ENCODE results near the gene KIAA0825. TPM values are rescaled to one million over a fixed set of nuclear protein-coding genes. Genes with fewer than 3 reads are reported as not detected.

KIAA0825 gene
- total RNA-seq, 5 donors from 2014 or later (not counting 1 experiment from before 2014, with no cell fraction given) = 1.4 to 4.0 (median 1.6) TPM

- no peaks in the 10 kb centered on the region for H3K4me1 Mint-ChIP-seq
- CTCF ChIA-PET = no interaction called here
- H3K9me3 Mint-ChIP-seq = peaks cover 0 to 3% (median 0%) of the 10 kb centered on the region in 3 donors
- H3K9me3 ChIP-seq = no peaks in the 10 kb centered on the region
- DNase-seq (no peak), ATAC-seq (replicated peaks in 1 of 4) (no peak)
- H3K4me3 ChIP-seq (ENCODE audit: control insufficient read depth in 1 of 2, extremely low read depth in 1 of 2, low read length in 1 of 2) = no peak overlapping the region
- no peak overlapping the region for H3K27ac Mint-ChIP-seq
- no peaks in the 10 kb centered on the region for H3K36me3 ChIP-seq (ENCODE audit: control insufficient read depth in 2 of 2, extremely low read depth in 1 of 2, insufficient read depth in 1 of 2, low read length in 1 of 2)
- no peaks in the 10 kb centered on the region for H3K4me1 ChIP-seq (ENCODE audit: control insufficient read depth in 1 of 2, extremely low read depth in 1 of 2, insufficient read depth in 2 of 2, low read length in 2 of 2)
- H3K27me3 Mint-ChIP-seq = peaks cover 3% of the 10 kb centered on the region in 2 donors
- POLR2A ChIA-PET = no interaction called here
- H3K36me3 Mint-ChIP-seq = peaks cover 2% of the 10 kb centered on the region
- no peak overlapping the region for H3K27ac ChIP-seq (ENCODE audit: low read length)
- no peaks in the 10 kb centered on the region for H3K27me3 ChIP-seq (replicated peaks in 1 of 2; ENCODE audit: control insufficient read depth in 2 of 2, extremely low read depth in 1 of 2, insufficient read depth in 2 of 2, low read length in 1 of 2)
- H3K4me3 Mint-ChIP-seq = no peak overlapping the region
Observed at GRCh38 chr5:94228791-94229190, 389.6 kb downstream of the KIAA0825 start.

DNA sequence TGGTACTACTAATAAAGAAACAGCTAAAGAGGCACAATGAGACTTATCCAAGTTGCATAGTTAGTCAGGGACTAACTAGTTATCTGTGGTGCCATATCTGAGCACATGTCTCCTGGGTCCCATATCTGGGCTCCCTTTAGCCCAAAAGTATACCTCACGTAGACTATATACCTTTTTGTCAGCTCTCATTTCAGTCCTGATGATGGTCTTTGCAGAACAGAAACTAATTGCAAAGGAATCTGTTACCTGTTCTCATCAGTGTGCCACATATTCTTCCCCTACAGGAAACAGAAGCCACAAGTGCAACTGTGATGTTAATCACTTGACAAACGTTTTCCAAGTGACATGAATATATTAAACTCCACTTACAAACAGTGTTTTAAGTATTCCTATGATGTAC, 395.2 kb downstream of the KIAA0825 start:
- Mint-ChIP-seq H3K4me1 (no peaks in the 10 kb centered on the region), H3K27ac (no peak overlapping the region), H3K9me3 (no peaks in the 10 kb centered on the region), H3K36me3 (no peaks in the 10 kb centered on the region), H3K27me3 (peaks cover 0 to 1% of the 10 kb centered on the region in 2 donors), H3K4me3 (no peak overlapping the region)
- H3K27ac ChIP-seq (ENCODE audit: low read length) = no peak overlapping the region
- 44% methylated on average over 1 of the region's 2 CpGs for WGBS (ENCODE audit: insufficient coverage)
- POLR2A ChIA-PET = interaction anchor here in 1 of 2 donors (0.6 kb wide), 1 partner anchor 247 kb away, joined by 4 read pairs; no protein-coding TSS in a partner anchor
- H3K36me3 ChIP-seq (ENCODE audit: control insufficient read depth in 2 of 2, extremely low read depth in 1 of 2, insufficient read depth in 1 of 2, low read length in 1 of 2) = no peaks in the 10 kb centered on the region
- no peaks in the 10 kb centered on the region for H3K27me3 ChIP-seq (replicated peaks in 1 of 2; ENCODE audit: control insufficient read depth in 2 of 2, extremely low read depth in 1 of 2, insufficient read depth in 2 of 2, low read length in 1 of 2)
- H3K4me3 ChIP-seq (ENCODE audit: control insufficient read depth in 1 of 2, extremely low read depth in 1 of 2, low read length in 1 of 2) = no peak overlapping the region
- DNase-seq (no peak), ATAC-seq (replicated peaks in 1 of 4) (no peak)
- no peaks in the 10 kb centered on the region for H3K9me3 ChIP-seq
- no peaks in the 10 kb centered on the region for H3K4me1 ChIP-seq (ENCODE audit: control insufficient read depth in 1 of 2, extremely low read depth in 1 of 2, insufficient read depth in 2 of 2, low read length in 2 of 2)
- CTCF ChIA-PET = no interaction called here

DNA sequence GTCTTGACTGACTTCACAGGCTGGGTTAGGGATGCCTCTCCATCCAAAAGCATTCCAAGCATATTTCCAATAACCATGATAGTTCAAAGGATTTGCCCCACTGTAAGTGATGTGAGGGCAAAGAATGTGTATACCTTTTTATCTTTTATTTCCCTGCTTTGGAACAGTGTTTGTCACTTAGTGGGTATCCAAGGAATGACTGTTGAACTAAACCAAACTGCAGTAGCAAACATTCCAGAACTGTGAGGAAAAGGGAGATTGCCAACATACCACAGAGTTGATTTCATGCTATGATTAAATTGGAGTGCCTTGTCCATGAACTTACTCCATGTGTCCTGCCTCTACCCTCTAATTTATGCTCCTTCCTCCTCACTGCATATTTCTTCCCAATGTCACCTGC, 400.0 kb downstream of the KIAA0825 start:
- Mint-ChIP-seq H3K4me1 (no peaks in the 10 kb centered on the region), H3K9me3 (peaks cover 0 to 3% (median 0%) of the 10 kb centered on the region in 3 donors), H3K27ac (no peak overlapping the region), H3K4me3 (no peak overlapping the region), H3K36me3 (no peaks in the 10 kb centered on the region), H3K27me3 (peaks cover 0 to 2% of the 10 kb centered on the region in 2 donors)
- H3K27ac ChIP-seq (ENCODE audit: low read length) = no peak overlapping the region
- no peaks in the 10 kb centered on the region for H3K9me3 ChIP-seq
- POLR2A ChIA-PET = no interaction called here
- CTCF ChIA-PET = no interaction called here
- H3K36me3 ChIP-seq (ENCODE audit: control insufficient read depth in 2 of 2, extremely low read depth in 1 of 2, insufficient read depth in 1 of 2, low read length in 1 of 2) = no peaks in the 10 kb centered on the region
- ATAC-seq (replicated peaks in 1 of 4) = no peak
- no peaks in the 10 kb centered on the region for H3K27me3 ChIP-seq (replicated peaks in 1 of 2; ENCODE audit: control insufficient read depth in 2 of 2, extremely low read depth in 1 of 2, insufficient read depth in 2 of 2, low read length in 1 of 2)
- no peak for DNase-seq
- no peak overlapping the region for H3K4me3 ChIP-seq (ENCODE audit: control insufficient read depth in 1 of 2, extremely low read depth in 1 of 2, low read length in 1 of 2)
- H3K4me1 ChIP-seq (ENCODE audit: control insufficient read depth in 1 of 2, extremely low read depth in 1 of 2, insufficient read depth in 2 of 2, low read length in 2 of 2) = no peaks in the 10 kb centered on the region

GRCh38 chr5:94217745-94218144, 400.7 kb downstream of the KIAA0825 start:
- no peak overlapping the region for H3K27ac ChIP-seq (ENCODE audit: low read length)
- POLR2A ChIA-PET = no interaction called here

GRCh38 chr5:94217216-94217615, 401.2 kb downstream of the KIAA0825 start:
- Mint-ChIP-seq H3K36me3 (no peaks in the 10 kb centered on the region), H3K27me3 (peaks cover 0 to 2% of the 10 kb centered on the region in 2 donors), H3K4me1 (no peaks in the 10 kb centered on the region), H3K4me3 (no peak overlapping the region), H3K9me3 (peaks cover 0 to 3% (median 0%) of the 10 kb centered on the region in 3 donors), H3K27ac (no peak overlapping the region)
- CTCF ChIA-PET = no interaction called here
- H3K4me1 ChIP-seq (ENCODE audit: control insufficient read depth in 1 of 2, extremely low read depth in 1 of 2, insufficient read depth in 2 of 2, low read length in 2 of 2) = no peaks in the 10 kb centered on the region
- DNase-seq (no peak), ATAC-seq (replicated peaks in 1 of 4) (no peak)
- H3K36me3 ChIP-seq (ENCODE audit: control insufficient read depth in 2 of 2, extremely low read depth in 1 of 2, insufficient read depth in 1 of 2, low read length in 1 of 2) = no peaks in the 10 kb centered on the region
- H3K27me3 ChIP-seq (replicated peaks in 1 of 2; ENCODE audit: control insufficient read depth in 2 of 2, extremely low read depth in 1 of 2, insufficient read depth in 2 of 2, low read length in 1 of 2) = no peaks in the 10 kb centered on the region
- H3K4me3 ChIP-seq (ENCODE audit: control insufficient read depth in 1 of 2, extremely low read depth in 1 of 2, low read length in 1 of 2) = no peak overlapping the region
- H3K27ac ChIP-seq (ENCODE audit: low read length) = no peak overlapping the region
- no peaks in the 10 kb centered on the region for H3K9me3 ChIP-seq
- 27% methylated on average over 1 of the region's 2 CpGs for WGBS (ENCODE audit: insufficient coverage)
- POLR2A ChIA-PET = no interaction called here

More at GRCh38 chr5:94217745-94218144, 400.7 kb downstream of the KIAA0825 start:
- Histone ChIP-seq H3K36me3 (ENCODE audit: control insufficient read depth in 2 of 2, extremely low read depth in 1 of 2, insufficient read depth in 1 of 2, low read length in 1 of 2) (no peaks in the 10 kb centered on the region), H3K4me3 (ENCODE audit: control insufficient read depth in 1 of 2, extremely low read depth in 1 of 2, low read length in 1 of 2) (no peak overlapping the region), H3K9me3 (no peaks in the 10 kb centered on the region), H3K27me3 (replicated peaks in 1 of 2; ENCODE audit: control insufficient read depth in 2 of 2, extremely low read depth in 1 of 2, insufficient read depth in 2 of 2, low read length in 1 of 2) (no peaks in the 10 kb centered on the region), H3K4me1 (ENCODE audit: control insufficient read depth in 1 of 2, extremely low read depth in 1 of 2, insufficient read depth in 2 of 2, low read length in 2 of 2) (no peaks in the 10 kb centered on the region)
- Mint-ChIP-seq H3K27me3 (peaks cover 0 to 2% of the 10 kb centered on the region in 2 donors), H3K27ac (no peak overlapping the region), H3K4me3 (no peak overlapping the region), H3K4me1 (no peaks in the 10 kb centered on the region), H3K36me3 (no peaks in the 10 kb centered on the region), H3K9me3 (peaks cover 0 to 3% (median 0%) of the 10 kb centered on the region in 3 donors)
- WGBS (ENCODE audit: insufficient coverage) = no CpG with 5 or more reads among the region's 3 CpGs
- ATAC-seq (replicated peaks in 1 of 4) (no peak), DNase-seq (no peak)
- CTCF ChIA-PET = no interaction called here

DNA sequence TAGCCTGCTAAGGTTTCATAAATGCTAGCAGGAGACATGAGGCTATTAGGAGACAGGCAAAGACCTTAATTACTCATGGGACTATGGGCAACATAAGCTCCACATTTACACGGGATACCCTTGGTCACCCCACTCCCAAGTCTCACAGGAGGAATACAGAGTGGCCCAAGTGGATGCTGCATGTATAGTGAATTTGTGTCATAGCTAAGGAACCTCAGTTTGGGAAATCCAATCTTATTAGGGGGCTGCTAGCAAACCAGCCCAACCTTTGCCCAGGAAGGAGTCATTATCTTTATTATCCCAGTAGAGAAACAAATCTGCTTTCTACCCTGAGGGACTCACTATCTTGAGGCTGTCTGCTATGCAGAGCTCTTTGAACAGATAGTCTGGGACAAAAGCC, 405.9 kb downstream of the KIAA0825 start:
- Mint-ChIP-seq H3K27me3 (peaks cover 0 to 2% of the 10 kb centered on the region in 2 donors), H3K9me3 (peaks cover 0 to 3% (median 0%) of the 10 kb centered on the region in 3 donors), H3K36me3 (no peaks in the 10 kb centered on the region), H3K27ac (no peak overlapping the region), H3K4me3 (no peak overlapping the region), H3K4me1 (no peaks in the 10 kb centered on the region)
- Histone ChIP-seq H3K27ac (ENCODE audit: low read length) (no peak overlapping the region), H3K36me3 (ENCODE audit: control insufficient read depth in 2 of 2, extremely low read depth in 1 of 2, insufficient read depth in 1 of 2, low read length in 1 of 2) (no peaks in the 10 kb centered on the region), H3K9me3 (no peaks in the 10 kb centered on the region), H3K4me1 (ENCODE audit: control insufficient read depth in 1 of 2, extremely low read depth in 1 of 2, insufficient read depth in 2 of 2, low read length in 2 of 2) (no peaks in the 10 kb centered on the region), H3K4me3 (ENCODE audit: control insufficient read depth in 1 of 2, extremely low read depth in 1 of 2, low read length in 1 of 2) (no peak overlapping the region), H3K27me3 (replicated peaks in 1 of 2; ENCODE audit: control insufficient read depth in 2 of 2, extremely low read depth in 1 of 2, insufficient read depth in 2 of 2, low read length in 1 of 2) (no peaks in the 10 kb centered on the region)
- CTCF ChIA-PET = no interaction called here
- no CpG with 5 or more reads among the region's 1 CpG for WGBS (ENCODE audit: insufficient coverage)
- ATAC-seq (replicated peaks in 1 of 4) (no peak), DNase-seq (no peak)
- POLR2A ChIA-PET = no interaction called here

DNA sequence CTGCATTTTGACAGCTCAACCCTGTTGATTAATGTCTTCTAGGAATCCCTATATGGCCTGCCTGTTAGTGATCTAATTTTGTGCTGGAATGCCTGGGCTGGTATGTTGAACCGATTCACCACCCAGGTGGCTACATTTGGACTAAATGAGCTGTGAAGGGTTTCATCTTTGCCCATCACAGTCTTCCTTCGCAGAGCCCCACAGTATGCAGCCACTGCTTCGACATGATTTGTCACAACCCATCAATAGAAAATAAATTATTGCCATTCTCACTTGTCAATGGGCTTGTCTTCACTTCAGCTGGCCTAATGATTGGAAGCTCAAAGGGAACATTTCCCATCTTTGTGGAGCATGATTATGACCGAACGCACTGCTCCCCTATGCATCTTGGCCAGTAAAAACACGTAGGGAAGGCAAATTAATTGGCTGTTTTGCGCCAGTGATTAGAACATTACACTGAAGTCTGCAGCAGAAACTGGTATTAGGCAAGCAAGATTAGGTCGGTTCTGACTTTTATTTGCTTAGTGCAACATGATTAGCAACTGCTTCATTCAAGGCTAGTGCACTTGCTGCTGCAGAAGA, 408.5 kb downstream of the KIAA0825 start:
- ATAC-seq (replicated peaks in 1 of 4) = no peak
- POLR2A ChIA-PET = no interaction called here

More for the DNA sequence above, 408.5 kb downstream of the KIAA0825 start:
- H3K36me3 ChIP-seq (ENCODE audit: control insufficient read depth in 2 of 2, extremely low read depth in 1 of 2, insufficient read depth in 1 of 2, low read length in 1 of 2) = no peaks in the 10 kb centered on the region
- H3K9me3 Mint-ChIP-seq = no peaks in the 10 kb centered on the region
- no peak overlapping the region for H3K27ac Mint-ChIP-seq
- CTCF ChIA-PET = no interaction called here
- no peaks in the 10 kb centered on the region for H3K4me1 Mint-ChIP-seq
- H3K36me3 Mint-ChIP-seq = no peaks in the 10 kb centered on the region
- no peak for DNase-seq
- H3K27me3 Mint-ChIP-seq = no peaks in the 10 kb centered on the region
- 82% methylated on average over 6 of the region's 8 CpGs for WGBS (ENCODE audit: insufficient coverage)
- no peaks in the 10 kb centered on the region for H3K27me3 ChIP-seq (replicated peaks in 1 of 2; ENCODE audit: control insufficient read depth in 2 of 2, extremely low read depth in 1 of 2, insufficient read depth in 2 of 2, low read length in 1 of 2)
- H3K4me1 ChIP-seq (ENCODE audit: control insufficient read depth in 1 of 2, extremely low read depth in 1 of 2, insufficient read depth in 2 of 2, low read length in 2 of 2) = no peaks in the 10 kb centered on the region
- H3K27ac ChIP-seq (ENCODE audit: low read length) = no peak overlapping the region
- H3K9me3 ChIP-seq = no peaks in the 10 kb centered on the region
- H3K4me3 Mint-ChIP-seq = no peak overlapping the region
- H3K4me3 ChIP-seq (ENCODE audit: control insufficient read depth in 1 of 2, extremely low read depth in 1 of 2, low read length in 1 of 2) = no peak overlapping the region
